ENCODE measurements around the gene SELENOH.

Gene SELENOH

DNA sequence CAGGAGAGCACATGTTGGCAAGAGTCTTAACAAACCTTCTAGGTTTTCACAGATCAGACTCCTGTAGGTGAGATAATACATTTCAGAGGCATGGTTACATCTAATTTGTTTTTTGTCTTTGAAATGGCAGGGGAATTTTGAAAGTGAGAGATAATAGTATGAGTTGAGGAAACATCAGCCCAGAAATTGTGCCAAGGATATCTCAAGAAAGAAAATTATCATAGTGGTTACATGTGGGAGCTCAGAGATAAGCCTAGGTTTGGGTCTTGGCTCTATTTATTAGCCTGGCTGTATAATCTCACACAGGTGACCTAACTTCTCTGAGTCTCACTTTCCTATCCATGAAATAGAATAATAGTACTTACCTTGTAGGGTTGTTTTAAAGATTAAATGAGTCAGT lies 9.9 kb downstream of the SELENOH start:
- DNase-seq, result no peak

DNA sequence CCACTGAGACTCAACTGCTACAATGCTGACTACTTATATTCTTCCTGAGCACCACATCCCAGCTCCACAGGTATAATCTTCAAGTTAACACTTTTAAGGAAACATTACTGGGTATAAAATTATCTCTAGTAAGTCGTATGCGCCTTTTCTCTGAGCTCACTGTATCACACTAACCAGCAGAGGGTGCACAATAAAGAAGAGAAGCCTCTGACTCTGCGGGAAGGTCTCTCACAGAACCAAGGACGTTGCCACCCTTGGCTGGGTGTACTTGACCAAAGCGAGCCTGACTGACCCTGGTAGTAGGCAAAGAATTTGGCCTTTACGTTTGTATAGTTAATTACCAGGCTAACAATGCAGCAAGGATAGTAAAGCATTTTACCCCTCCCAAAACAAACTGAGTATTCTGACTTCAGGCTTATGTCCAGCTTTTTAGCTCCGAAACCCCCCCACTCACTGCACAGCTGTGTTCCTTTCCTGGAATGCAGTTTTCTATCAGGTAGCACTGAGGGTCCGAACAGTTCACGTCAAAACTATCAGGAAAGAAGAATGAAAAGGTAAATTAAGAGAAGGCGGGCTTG lies 10.5 kb downstream of the SELENOH start, which contains the start of gene BTBD18:
Gene BTBD18 (minus strand): TSS at position 144 of the 578 bp plus-strand sequence. CDS start 631 bp downstream, outside the sequence.
- DNase-seq, result peak; percentile 42

DNA sequence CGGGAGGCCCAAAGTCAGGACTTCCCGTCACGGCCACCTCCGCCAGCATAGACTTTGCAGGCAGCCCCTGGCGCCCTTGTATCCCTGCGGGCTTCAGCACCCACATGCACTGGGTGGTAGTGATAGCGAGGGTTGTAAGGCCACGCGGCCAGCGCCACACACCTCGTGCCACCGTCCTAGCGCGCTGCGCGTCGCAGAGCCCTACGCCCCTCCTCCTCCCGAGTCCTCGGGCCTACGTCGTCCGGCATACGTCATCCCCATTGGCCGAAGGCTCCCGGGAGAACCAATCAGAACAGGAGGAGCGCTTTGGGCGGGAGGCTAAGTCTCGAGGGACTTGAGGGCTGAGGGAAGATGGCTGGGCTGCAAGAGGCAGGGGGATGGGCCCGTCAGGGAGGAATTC lies 11.7 kb downstream of the SELENOH start:
- DNase-seq, result no peak

DNA sequence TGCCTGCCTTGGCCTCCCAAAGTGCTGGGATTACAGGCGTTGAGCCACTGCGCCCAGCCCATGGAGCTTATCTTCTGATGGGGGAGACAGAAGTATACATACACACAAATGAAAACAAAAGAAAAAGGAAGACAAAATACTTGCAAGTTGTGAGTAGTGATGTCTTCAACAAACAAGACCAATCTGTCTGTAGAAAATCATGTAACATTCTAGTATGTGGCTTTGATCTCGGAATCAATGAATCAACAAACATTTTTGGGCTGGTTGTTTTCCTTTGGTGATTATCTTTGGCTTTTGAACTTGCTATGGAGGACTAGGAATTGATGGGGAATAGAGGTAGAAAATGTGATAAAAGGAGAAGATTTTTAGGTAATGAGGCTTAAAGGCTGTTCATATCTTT lies 16.9 kb downstream of the SELENOH start:
- DNase-seq, result no peak

DNA sequence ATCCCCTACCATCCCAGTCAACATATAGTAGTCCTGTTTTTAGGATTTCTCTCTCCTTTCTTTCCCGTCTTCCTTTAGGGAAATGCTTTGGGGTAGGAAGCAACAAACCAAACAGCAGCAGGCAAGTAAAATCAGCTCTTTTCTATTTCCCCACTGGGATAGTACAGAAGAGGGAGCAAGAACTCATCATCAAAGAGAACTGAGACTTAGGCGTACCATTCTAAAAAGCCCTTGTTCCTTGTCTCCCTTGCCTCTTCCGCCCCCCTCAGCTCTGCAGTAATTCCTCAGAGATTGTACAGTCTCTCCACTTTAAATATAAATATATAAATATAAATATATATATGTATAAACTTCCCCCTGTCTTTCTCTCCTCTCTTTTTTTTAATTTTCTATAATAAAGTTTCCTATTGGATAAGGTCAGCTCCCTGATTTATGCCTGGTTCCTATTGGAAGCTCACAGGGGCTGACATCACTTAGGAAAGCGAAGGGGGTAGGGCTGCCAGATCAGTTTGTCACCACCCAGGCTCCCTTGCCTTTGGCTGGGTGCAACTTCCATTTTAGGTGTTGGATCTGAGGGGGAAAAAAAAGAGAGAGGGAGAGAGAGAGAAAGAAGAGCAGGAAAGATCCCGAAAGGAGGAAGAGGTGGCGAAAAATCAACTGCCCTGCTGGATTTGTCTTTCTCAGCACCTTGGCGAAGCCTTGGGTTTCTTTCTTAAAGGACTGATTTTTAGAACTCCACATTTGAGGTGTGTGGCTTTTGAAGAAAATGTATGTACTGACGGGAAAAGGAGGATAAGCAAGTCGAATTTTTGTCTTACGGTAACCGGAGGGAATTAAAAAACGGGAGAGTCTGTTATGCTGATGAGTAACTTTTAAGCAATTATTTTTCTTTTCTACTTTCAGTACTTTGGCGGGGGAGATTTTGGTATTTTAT lies 20.3 kb downstream of the SELENOH start, which contains the start of gene CTNND1:
Gene CTNND1 (plus strand): TSS at position 502 of the 934 bp plus-strand sequence. CDS start 29,677 bp downstream, outside the sequence.
- DNase-seq, result peak; percentile 98

DNA sequence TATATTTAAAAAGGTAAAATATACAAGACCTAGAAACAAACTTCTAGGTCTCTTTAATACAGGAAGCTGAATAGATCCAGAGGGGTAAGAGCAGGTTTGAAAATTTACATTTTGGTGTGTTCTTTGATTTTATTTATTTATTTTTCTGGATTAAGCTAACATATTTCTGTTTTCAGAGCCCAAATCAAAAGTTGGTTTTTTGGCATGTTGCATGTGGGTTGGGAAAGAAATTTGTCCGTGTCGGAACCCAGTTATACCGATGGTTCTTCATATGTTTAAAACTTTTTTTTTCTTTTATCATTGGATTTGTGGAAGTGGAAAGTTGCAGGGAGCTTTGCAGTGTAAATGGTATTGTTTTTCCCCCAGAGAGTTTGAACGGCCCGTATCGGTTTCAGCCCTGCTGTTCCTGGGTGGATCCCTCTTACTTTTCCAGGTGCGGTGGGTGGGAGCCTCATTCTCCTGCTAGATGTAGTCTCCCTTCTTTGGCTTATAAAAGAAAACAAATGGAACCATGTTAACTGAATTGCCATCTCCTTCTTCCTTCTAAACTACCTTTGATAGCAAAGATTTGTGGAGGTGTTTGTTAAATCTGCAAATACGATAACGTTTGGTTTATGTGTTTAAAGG lies 21.1 kb downstream of the SELENOH start:
- DNase-seq, result no peak

DNA sequence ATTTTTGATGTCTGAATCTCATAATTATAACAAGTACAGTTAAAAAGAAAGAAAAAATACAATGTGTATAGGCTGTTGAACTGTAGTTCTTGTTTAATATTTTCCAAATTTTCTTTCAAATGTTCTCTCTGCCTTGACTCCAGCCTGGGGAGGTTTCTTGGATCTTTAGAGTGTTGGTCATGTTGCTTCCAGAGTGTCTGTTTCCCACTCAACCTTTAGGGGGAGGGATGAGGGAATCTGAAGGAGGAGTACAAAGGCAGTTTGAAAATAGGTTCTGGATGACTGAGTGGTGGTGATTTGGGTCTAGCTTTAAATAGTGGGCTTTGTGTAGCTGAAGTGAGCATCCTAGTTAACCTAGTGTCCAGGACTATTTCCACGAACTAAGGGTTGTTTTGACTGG lies 22.3 kb downstream of the SELENOH start:
- peak; percentile 58 for DNase-seq

DNA sequence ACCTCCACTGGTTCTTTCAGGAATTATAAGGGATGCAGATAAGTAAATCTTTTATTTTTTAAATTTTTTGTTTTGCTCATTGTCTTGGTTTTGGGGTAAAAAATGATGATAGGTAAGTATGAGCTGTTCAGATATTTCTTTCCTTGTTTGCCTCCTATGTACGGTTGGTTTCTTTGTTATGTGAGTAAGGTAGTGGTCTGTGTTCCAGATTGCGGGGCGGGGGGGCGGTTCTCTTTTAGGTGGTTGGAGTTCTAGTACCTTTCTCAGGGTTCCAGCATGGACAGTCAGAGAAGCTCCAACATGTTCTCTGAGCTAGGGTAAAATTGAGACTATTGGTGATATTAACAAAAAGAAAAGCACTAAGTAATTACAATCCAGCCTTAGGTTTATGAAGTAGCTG lies 22.7 kb downstream of the SELENOH start:
- DNase-seq, result no peak

DNA sequence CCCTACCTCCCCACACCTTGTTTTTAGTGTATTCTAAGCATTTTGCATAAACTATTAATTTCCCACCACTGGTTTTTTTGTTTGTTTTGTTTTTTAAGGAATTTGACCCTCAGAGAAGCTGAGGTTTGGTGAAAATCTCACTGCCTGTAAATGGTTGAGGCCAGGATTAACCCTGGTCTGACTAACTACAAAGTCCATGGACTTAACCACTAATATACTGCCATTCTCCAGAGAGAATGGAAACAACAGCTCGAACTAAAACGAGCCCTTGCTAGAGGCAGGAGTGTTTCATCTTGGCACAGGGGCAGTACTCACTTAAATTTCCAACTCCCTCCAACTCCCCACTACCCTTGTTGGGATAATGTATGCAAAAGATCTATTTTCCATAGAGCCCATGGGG lies 23.3 kb downstream of the SELENOH start:
- no peak for DNase-seq

DNA sequence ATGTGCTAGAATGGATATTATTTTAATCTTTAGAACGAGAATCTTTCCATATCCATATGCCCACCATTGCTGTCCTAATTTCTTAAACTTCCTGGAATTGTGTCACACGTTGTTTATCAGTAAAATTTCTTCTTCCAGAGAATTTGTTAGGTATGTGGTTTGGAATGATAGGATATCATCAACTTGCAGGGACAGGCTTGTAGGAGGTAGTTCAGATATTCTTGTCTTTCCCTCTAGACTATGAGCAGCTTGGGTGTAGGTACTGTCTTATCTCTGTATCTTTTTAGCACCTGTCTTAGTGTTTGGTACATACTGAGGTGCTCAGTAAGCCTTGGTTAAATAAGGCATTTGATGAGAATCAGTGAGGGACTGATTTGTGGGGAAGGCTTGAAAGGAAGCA lies 23.7 kb downstream of the SELENOH start:
- no peak for DNase-seq

DNA sequence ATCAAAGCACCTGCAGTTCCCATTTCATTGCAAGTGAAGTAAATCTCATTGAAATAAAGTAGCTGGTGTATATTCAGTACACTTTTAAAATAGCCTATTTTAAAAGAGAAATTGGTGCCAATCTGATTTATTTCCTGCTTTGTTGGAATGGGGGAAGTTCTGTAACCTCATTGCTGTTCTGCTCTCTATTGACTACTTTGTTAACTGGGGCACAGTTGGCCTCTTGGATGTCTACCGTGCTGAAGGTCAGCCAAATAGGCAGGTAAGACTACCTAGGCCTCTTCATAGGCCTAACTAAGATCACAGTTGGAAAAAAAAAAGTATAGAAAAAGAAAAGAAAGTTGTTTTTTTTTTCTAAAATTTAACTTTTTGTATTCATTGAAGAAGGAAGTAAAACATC lies 29.5 kb downstream of the SELENOH start:
- no peak for DNase-seq

DNA sequence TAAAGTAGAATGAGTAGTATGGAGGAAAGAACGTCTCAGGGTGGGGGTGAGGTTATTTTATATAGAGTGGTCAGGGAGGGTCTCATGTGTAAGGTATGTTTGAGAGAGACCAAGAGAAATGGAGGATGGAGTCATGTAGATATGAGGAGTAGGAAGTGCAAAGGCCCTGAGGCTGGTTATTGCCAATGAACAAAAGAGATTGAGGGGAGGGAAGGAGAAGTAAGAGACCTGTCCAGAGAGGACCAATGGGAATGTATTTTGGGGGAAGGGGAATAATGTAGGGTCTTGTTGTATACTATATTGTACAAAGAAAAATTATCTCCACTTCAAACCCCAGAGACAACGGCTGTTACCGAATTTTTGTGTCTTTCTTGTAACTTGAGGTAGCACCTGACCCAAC lies 30.1 kb downstream of the SELENOH start:
- DNase-seq, result no peak

DNA sequence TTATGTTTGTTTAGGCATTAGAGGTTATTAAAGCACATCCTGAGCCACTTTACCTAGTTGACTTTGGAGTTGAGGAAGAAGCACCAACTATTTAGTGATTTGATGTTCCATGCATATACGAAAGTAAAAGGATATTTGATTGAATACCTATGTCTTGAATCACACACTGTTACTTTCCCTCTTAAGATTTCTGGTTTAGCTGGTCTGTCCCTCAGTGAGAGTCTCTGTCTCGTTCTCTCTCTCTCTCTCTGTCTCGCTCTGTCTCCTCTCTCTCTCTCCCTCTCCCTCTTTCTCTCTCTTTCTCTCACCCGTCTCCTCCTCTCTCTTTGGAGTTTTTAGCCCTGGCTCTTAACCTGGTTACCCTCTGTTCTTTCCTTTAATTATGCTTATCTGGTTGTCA lies 31.3 kb downstream of the SELENOH start:
- DNase-seq, result peak; percentile 46

DNA sequence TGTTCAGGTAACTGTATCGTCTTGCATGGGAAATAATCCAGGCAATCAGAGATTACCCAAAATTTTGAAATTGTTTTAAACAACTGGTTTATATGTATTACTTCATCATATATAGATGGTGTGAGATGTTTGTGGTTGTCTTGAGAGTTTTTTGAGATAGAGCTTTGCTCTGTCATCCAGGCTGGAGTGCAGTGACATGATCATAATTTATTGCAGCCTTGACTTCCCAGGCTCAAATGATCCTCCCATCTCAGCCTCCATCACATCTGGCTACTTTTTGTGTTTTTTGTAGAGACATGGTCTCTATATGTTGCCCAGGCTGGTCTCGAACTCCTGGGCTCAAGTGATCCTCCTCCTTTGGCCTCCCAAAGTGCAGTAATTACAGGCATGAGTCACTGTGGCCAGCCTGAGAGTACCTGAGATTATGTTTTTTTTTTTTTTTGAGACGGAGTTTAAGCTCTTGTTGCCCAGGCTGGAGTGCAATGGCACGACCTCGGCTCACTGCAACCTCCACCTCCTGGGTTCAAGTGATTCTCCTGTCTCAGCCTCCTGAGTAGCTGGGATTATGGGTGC lies 31.8 kb downstream of the SELENOH start:
- no peak for DNase-seq

DNA sequence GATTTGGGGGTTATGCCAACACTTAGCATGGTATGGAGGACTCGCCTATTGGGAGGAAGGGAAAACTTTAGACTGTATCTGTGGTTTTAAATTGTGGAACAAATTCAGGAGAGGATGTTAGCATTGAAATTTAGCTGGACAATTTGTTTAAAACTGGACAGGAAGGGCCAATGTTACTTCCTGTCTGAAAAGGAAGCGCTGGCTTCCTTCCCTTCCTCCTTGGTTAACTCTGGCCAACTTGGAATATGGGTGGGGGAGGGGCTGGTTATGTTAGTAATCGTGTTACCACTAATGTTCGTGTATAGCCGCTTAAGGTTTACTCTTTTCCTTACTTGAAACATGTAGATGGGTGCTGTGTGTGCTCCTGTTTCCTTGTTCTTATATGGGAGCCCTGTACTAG lies 34.2 kb downstream of the SELENOH start:
- DNase-seq, result no peak

DNA sequence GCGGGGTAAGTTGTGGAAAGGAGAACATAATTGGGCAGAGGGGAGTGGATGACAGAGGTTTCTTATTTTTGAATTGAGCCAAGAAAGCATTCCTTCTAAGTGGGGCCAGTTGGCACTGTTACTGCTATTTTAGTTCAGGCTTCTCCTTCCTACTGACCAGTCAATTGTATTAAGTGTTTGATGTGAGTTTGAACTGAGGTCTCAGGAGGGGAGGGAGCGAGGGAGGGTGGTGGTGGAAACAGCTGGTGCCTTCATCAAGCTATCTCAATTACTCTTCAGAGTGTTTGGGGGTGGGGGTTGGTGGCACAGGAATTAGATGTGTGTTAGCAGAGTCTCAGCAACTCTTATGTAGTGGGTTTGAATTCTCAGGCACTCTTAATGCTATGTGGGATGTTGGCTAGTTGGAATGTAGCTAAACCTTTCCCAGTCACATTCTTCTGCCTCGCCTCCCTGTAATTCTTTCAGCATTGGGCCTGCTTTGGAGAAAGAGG lies 34.8 kb downstream of the SELENOH start:
- peak; percentile 67 for DNase-seq

DNA sequence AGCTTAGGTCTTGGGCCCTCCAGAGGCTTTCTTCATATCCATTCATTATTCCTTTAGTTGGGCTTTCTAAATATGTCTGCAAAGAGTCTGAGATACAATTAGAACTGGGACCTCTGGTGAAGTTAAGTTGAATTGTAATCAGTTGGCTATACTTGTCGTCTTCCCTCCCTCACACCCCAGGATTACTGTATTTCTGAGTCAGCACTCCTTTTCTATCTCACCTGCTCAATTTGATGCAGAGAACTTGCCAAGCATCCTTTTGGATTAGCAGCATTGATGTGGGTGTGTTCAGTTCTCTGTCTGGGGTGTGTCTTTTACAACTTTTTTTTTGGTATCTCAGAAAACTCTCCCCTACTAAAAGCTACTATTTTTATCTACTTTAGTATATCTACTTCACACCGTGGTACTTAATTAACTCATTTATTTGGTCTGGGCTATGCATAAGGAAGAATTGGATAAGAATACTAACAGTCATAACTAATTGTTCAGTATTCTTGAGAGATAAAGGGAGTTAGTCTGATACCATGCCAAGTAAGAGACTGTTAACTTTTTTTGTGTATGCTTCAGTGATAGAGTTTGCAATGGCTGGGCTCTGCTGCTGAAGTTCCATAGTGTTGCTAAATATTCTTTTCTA lies 35.4 kb downstream of the SELENOH start:
- DNase-seq, result no peak

DNA sequence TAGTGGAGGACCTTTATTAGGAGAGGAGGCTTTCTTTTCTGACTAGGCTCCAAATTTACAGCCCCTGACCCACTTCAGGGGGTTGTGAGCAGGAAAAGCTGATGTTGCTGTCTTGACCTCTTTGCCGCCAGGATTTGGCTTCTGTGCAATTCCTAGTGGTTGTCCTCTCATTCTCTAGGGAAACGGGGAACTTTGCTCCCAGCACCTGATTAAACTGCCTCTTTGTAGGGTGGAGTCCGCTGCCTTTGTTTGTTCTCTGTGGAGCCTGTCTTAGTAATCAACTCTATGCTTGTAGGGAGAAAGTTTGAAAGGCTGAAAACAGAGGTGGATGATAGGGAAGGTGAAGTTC lies 36.7 kb downstream of the SELENOH start:
- DNase-seq, result no peak

DNA sequence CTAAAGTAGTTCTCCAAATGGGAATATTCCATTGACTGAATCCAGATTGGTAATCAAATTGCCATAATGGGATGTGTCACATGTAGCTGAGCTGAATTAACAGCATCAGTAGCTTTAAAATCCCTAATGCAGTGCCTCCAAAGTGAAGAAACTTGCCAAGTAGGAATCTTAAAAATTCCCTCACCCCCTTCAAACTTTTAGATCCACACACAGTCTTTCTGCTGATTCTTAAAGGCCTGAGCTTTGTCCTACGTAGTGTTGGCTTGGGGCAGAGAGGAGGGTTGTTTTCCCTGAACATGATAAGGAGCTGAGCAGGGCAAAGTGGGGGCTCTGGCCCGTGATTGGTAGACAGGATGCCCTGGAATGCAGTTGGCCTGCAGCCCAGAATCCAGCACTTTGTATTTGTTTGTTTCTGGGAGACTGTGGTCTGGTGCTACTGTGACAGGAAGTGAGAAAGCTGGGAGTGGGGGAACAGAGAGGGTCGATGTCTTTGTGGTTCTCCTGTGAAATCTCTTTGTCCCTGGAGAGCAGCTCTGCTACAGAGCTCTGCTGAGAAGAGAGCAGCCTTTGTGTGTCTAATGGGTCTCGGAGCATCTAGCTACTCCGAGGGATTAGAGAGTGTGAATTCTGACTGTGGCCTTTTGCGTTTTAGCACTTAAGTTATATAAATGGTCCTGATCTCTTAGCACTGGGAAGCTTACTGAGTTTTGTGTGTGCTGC lies 37.2 kb downstream of the SELENOH start:
- DNase-seq, result peak; percentile 99

DNA sequence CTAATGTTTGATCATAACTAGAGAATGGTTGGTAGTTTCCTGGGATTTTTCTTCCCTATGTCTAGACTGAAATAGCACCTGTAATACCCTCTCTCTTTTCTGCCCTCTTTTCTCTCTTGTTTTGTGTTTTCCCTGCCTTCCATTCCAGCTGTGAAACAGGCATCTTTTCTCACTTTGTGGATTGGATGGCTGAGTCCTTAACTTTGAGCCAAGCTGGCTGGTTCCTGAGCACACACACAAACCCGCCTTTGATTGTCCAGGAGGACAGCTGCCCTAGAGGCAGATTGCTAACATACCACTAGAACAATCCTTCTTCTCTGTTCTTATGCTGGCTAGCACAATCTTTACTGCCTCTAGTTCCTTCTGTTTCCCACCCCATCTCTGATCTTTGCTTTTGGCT lies 38.0 kb downstream of the SELENOH start:
- DNase-seq, result peak; percentile 70

DNA sequence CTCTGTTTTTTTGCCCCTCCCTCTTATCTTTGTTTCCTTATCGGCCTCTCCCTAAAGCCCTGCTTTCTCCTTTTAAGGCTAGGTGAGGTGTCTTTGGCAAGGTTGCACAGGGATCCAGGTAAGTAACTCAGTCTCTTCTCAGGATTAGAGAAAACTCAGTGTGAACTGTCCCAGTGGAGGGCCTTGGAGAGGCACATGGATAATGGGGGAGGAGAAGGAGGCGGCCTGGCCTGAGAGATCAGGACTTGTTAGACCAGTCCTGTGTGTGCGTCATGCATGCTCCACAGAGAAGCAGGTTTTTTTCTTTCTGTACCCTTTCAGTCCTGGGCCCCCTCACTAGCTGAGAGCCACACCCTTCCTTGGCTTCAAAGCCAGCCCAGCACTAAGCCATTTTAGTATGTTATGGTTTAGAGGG lies 40.2 kb downstream of the SELENOH start:
- no peak for DNase-seq

DNA sequence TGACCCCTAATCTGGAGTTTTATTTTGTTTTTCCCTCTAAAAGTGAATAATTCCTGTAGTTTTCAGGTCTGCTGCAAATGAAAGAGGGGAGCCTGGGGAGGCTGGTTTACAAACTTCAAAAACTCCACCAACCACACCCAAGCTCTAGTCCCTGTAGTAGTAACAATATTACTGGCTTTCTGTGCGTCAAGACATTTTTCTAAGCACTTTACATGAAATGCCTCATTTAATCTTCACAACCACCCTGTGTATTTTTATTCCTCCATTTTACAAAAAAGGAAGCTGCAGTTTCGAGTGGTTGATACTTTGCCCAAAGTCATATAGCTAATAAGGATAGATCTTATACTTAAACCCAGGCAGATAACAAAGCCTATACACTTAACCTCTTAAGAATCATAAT lies 43.8 kb downstream of the SELENOH start:
- DNase-seq, result no peak
